ENCODE data around the gene CUL4B.
"Not testable (repeated sequence)": the region's sequence is repeated elsewhere in the genome, so short reads cannot be mapped to it uniquely, and the experiment has no call there.

The CUL4B gene

DNA sequence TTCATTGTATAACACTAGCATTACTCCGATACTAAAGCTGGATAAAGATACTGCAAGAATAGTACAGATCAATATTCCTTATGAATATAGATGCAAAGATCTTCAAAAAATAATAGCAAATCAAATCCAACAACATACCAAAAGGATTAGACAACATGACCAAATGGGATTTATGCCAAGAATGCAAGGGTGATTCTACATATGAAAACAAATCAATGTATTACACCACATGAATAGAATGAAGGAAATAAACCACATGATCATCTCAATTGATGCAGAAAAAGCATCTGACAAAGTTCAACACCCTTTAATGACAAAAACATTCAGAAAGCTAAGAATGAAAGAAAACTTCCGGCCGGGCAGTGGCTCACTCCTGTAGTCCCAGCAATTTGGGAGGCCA is 42.8 kb downstream of the CUL4B start:
- DNase-seq = no peak

DNA sequence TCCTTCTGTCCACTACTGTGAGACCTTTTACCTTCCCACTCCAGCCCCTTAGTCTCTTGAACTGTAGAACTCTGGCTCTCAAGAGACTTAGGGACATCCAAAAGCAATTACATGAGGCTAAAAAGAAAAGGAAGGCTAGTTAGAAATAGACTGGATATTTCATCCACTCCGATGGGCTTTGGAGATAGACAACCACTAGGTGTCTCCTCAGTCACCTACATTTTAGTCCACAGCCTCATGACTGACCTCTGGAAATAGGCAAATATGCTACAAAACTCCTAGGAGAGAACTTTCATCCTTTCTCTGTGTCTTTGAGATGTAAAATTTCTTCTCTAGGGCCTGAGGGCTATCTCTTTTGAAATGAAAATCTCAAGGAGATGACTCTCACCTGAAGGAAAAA is 46.5 kb downstream of the CUL4B start:
- DNase-seq = no peak

GRCh38 chrX:120512627-120513026 is 48.1 kb downstream of the CUL4B start:
- no peak for DNase-seq

GRCh38 chrX:120512222-120512621 is 48.5 kb downstream of the CUL4B start:
- DNase-seq = no peak

DNA sequence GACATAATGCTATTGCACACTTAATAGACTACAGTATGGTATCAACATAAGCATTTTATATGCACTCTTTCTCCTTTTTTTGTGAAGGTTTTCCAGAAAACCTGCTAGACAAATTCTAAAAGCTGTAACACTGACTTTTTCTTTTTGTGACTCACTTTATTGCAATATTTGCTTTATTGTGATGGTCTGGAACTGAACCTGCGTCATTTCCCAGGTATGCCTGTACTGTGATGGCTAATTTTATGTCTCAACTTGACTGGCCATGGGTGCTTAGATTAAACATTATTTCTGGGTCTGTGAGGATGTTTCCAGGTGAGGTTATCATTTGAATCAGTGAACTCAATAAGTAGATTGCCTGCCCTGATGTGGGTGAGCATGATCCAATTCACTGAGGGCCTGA is 56.2 kb downstream of the CUL4B start:
- no peak for DNase-seq

GRCh38 chrX:120499301-120500072 is 61.3 kb downstream of the CUL4B start:
- DNase-seq = no peak

GRCh38 chrX:120490119-120490518 is 70.6 kb downstream of the CUL4B start:
- DNase-seq = not testable (repeated sequence)

DNA sequence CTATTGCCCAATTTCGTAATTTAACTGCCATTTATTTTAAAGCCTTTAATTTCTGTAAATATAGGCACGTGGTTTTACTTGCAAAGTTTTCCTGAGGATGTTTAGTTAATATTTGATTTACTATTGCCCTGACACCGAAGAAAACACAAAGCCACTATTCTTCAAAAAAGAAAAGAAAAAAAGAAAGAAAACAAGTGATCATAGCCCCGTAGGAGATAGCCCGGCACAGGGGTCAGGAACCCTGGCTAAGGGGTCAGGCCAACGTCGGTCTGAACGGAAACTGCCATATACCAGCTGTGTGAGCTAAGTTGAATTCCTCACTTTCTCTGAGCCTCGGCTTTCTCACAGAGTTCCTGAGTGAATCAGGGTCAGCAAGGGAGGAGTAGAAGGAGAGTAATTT is 74.0 kb downstream of the CUL4B start:
- no peak for DNase-seq

DNA sequence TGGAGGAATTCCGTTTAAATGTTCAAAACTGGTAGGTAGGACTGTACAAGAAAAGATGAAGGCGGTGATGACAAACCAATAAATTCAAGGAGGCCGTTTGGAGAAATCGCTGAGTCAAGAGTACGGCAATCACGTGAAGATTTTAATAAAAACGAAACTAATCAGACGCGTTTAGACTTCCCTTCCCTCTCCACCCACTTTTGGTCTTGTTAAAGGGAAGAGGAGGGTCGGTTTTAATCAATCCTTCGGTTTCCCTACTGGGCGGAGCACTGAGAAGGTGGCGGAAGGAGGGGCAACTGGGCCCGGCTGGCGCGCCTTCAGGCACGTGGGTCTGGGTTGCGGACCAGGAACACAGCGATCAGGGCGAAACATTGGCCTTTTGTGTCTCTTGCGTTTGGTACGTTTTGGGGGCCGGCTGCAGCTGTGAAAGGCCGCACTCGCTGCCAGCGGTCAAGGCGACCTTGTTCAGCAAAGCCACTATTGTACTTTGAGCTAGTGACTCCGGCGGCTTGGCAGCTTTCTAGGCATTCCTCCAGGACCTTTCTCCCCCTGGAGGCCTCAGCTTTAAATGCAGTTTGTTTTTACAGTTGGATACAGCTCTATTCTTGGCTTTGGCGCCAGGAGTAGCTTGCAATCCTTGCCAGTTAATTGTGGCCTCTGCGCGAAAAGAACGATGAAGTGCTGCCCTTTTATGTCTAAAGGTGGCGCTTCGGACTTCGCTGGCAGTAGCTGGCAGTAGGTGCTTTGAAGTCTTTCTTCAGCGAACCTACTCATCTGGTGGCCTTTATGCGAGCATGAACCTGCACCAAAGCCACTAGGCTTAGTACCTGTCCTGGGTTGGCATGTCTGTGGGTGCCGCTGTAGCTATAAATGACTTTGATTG is 74.9 kb downstream of the CUL4B start:
- peak; percentile 54 for DNase-seq

DNA sequence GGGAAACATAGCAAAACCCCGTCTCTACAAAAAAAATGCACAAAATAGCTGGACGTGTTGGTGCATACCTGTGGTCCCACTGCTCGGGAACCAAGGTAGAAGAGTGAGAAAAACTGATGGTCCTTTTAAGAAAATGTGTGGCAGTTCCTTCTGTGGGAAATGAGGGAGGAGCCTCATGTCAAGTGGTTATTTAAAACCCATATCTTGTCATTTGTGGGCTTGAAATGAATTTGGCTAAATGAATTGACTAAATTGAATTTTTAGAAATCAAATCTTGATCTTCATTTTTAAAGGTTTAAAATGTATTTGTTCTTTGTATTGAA is 75.5 kb downstream of the CUL4B start:
- DNase-seq = no peak

DNA sequence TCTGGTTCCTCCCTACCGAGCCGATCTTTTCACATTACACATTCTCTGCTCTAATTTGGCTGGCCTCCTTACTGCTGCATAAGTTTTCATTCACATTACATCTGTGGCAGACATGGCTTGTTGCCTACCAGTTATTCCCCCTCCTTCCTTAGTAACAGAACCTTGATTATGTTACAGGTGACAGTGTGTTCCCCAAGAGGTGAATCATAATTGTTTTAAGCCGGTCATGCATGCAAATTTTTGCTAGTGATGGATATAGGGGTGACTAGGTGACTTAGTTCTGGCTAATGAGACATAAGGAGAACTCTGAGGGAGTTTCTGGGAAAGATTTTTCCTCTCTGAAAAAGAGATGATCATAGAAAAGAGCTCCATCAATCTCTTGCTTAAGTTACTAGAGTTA is 83.3 kb downstream of the CUL4B start:
- no peak for DNase-seq

- DNase-seq = no peak
Measured at GRCh38 chrX:120476714-120477113, 84.0 kb downstream of the CUL4B start.

DNA sequence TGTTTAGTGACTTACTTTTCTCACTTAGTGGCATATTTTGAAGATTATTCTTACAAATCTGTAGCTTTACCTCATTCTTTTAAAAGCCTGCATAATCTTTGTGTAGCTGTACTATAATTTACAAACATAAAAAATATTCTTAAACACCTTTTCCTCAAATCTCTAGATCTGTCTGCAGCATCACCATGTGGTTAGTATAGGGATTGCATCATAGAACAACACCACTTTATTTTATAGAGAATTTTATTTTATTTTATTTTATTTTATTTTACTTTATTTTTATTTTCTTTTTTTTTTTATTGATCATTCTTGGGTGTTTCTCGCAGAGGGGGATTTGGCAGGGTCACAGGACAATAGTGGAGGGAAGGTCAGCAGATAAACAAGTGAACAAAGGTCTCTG is 85.3 kb downstream of the CUL4B start:
- not testable (repeated sequence) for DNase-seq

Data from stimulated activated CD4-positive, alpha-beta T cell treated with anti-CD3 and anti-CD28 coated beads, Interleukin-4, amount 100 ng/mL, for 1 hour (primary cell).